Activated T-helper 2 cell treated with anti-CD3 and anti-CD28 coated beads, Interferon-gamma antibody, Interleukin-2, Interleukin-4, amounts not matched to agents 10 μg/mL and 5 μg/mL and 100 μg/mL, durations not matched to agents 14 hours and 24 hours and 36 hours (primary cell): ENCODE measurements around the gene CPNE6. TPM values are rescaled to one million over a fixed set of nuclear protein-coding genes. Genes with fewer than 3 reads are reported as not detected.

ENCODE experiments used
- DNase-seq: peaks from one replicate; pipeline ENCODE4 v3.0.0; 2021; ENCODE audit warnings: low spot score
- H3K27ac Mint-ChIP-seq: one replicate; pipeline ENCODE4 v1.8.0; 2021; ENCODE audit warnings: mixed read lengths
- H3K27me3 Mint-ChIP-seq: one replicate; pipeline ENCODE4 v1.8.0; 2021; ENCODE audit warnings: low read depth, mixed read lengths
- H3K36me3 Mint-ChIP-seq: one replicate; pipeline ENCODE4 v1.8.0; 2021; ENCODE audit warnings: low read depth, mixed read lengths
- H3K4me1 Mint-ChIP-seq: one replicate; pipeline ENCODE4 v1.8.0; 2021; ENCODE audit warnings: low read depth, mixed read lengths
- H3K4me3 Mint-ChIP-seq: one replicate; pipeline ENCODE4 v1.8.0; 2021; ENCODE audit warnings: low read depth, mild to moderate bottlenecking, moderate library complexity, mixed read lengths
- H3K9me3 Mint-ChIP-seq: one replicate; pipeline ENCODE4 v1.8.0; 2021; ENCODE audit warnings: mixed read lengths
- intact Hi-C: fragments of 100-400 bp; cut with micrococcal nuclease; formaldehyde crosslinking; loops from one replicate; pipeline ENCODE4 v1.15.1; 2023
- total RNA-seq: library from RNA; stranded (reverse); gene quantifications from 2 replicates; pipeline ENCODE4 v1.2.3, GENCODE V29; 2022

CPNE6 gene
- total RNA-seq, 1 donor from 2014 or later: not detected

DNA sequence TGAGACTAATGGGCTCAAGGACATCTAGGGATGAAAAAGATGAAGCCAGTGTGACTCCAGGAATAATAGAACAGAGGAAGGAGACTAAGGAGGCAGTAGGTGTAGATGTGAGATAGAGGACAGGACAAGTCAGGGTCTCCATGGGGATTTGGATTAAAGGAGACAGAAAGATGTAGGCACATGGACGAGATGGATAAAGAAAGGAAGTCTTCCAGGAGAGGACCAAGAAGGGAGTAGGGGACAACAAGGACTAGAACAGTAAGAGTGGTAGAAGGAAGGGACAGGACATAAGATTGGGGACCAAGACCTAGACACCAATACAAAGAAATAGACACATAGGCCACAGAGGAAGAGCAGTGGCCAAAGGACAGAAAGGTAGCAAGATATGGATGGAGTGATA, 15.6 kb downstream of the CPNE6 start:
- no peaks in the 10 kb centered on the region for H3K27me3 Mint-ChIP-seq
- H3K27ac Mint-ChIP-seq: no peak overlapping the region
- intact Hi-C loops: no loop called here
- H3K36me3 Mint-ChIP-seq: no peaks in the 10 kb centered on the region
- no peaks in the 10 kb centered on the region for H3K9me3 Mint-ChIP-seq
- H3K4me1 Mint-ChIP-seq: peaks cover 9% of the 10 kb centered on the region
- DNase-seq: no peak
- no peak overlapping the region for H3K4me3 Mint-ChIP-seq

- Mint-ChIP-seq H3K27me3 (no peaks in the 10 kb centered on the region), H3K36me3 (no peaks in the 10 kb centered on the region), H3K27ac (no peak overlapping the region), H3K9me3 (no peaks in the 10 kb centered on the region), H3K4me1 (peaks cover 10% of the 10 kb centered on the region), H3K4me3 (no peak overlapping the region)
- no peak for DNase-seq
- intact Hi-C loops: no loop called here
These were observed 16.7 kb downstream of the CPNE6 start for GRCh38 chr14:24088095-24088494.

- no peak overlapping the region for H3K4me3 Mint-ChIP-seq
- H3K4me1 Mint-ChIP-seq: peaks cover 16% of the 10 kb centered on the region
- intact Hi-C loops: loop anchor here (1.0 to 10.0 kb wide), 3 partner anchors 32 to 345 kb away; no protein-coding TSS in a partner anchor
- H3K27me3 Mint-ChIP-seq: no peaks in the 10 kb centered on the region
- H3K36me3 Mint-ChIP-seq: no peaks in the 10 kb centered on the region
- no peaks in the 10 kb centered on the region for H3K9me3 Mint-ChIP-seq
- no peak overlapping the region for H3K27ac Mint-ChIP-seq
- DNase-seq: no peak
These were observed 18.5 kb downstream of the CPNE6 start for GRCh38 chr14:24089890-24090289.

GRCh38 chr14:24092110-24092504, 20.7 kb downstream of the CPNE6 start:
- Mint-ChIP-seq H3K36me3 (peaks cover 16% of the 10 kb centered on the region), H3K27ac (no peak overlapping the region), H3K27me3 (no peaks in the 10 kb centered on the region), H3K4me3 (peak overlapping the region; percentile 10), H3K4me1 (peaks cover 31% of the 10 kb centered on the region), H3K9me3 (no peaks in the 10 kb centered on the region)
- intact Hi-C loops: loop anchor here (10.0 kb wide), 1 partner anchor 343 kb away; no protein-coding TSS in a partner anchor
- DNase-seq: no peak

GRCh38 chr14:24092505-24093206, 21.3 kb downstream of the CPNE6 start:
- intact Hi-C loops: loop anchor here (10.0 kb wide), 1 partner anchor 342 kb away; no protein-coding TSS in a partner anchor
- peaks cover 16% of the 10 kb centered on the region for H3K36me3 Mint-ChIP-seq

GRCh38 chr14:24093207-24093900, 22.0 kb downstream of the CPNE6 start:
- DNase-seq: no peak
- H3K9me3 Mint-ChIP-seq: no peaks in the 10 kb centered on the region
- H3K4me3 Mint-ChIP-seq: peak overlapping the region; percentile 97
- no peaks in the 10 kb centered on the region for H3K27me3 Mint-ChIP-seq
- peaks cover 31% of the 10 kb centered on the region for H3K4me1 Mint-ChIP-seq
- intact Hi-C loops: loop anchor here (10.0 kb wide), 1 partner anchor 341 kb away; no protein-coding TSS in a partner anchor
- H3K36me3 Mint-ChIP-seq: peaks cover 16% of the 10 kb centered on the region
- H3K27ac Mint-ChIP-seq: peak overlapping the region; percentile 68

More at GRCh38 chr14:24092505-24093206, 21.3 kb downstream of the CPNE6 start:
- peaks cover 31% of the 10 kb centered on the region for H3K4me1 Mint-ChIP-seq
- peak overlapping the region; percentile 68 for H3K27ac Mint-ChIP-seq
- H3K4me3 Mint-ChIP-seq: peak overlapping the region; percentile 97
- H3K9me3 Mint-ChIP-seq: no peaks in the 10 kb centered on the region
- no peak for DNase-seq
- H3K27me3 Mint-ChIP-seq: no peaks in the 10 kb centered on the region

DNA sequence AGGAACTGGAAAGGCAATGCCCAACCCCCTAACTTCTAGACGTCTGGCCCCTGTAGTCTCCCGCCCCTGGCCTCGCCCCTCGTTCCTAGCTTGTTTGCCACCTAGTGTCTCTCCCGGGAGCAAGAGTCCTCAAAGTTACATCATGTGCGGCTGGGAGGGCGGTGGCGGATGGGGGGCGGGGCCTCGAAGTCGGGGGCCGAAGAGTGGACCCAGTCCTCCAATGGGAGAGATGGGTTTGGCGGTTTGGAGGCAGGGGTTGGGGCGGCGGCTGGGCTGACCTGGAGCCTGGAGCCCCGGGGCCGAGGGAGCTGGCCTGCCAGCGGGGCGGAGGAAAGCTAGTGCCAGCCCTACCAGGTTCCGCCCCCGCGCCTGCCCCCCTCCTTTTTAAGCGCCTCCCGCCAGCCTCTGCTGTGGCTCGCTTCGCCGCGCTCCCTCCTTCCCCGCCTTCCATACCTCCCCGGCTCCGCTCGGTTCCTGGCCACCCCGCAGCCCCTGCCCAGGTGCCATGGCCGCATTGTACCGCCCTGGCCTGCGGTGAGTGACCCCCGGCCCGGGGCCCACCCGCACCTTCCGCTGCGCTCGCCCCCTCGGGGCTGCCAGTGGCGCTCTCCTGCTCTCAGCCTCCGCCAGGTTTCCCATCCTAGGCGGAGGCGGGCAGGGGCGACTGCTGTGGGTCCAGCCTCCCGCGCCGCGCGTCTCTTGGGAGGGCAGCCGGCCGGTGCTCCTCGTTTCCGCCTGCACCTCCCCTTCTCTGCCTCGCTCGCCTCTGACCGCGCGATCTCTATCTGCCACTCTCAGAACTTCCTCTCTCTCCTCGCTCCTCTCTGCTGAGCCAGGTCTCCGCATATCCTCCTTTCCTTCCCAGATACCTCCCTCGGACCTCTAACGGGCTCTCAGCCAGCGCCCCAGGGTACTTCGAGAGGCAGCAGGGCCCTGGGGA, 22.8 kb downstream of the CPNE6 start, which contains the start of gene PCK2:
TSS of gene PCK2 (plus strand) at position 411 of the 940 bp plus-strand sequence. CDS start at position 506, 95 bp downstream.
- DNase-seq: peak; percentile 68
- Mint-ChIP-seq H3K4me1 (peaks cover 31% of the 10 kb centered on the region), H3K4me3 (peak within 1 kb of the TSS; percentile 97), H3K9me3 (no peaks in the 10 kb centered on the region), H3K27me3 (no peaks in the 10 kb centered on the region), H3K36me3 (peaks cover 19% of the 10 kb centered on the region), H3K27ac (peak within 1 kb of the TSS; percentile 98)
- intact Hi-C loops: loop anchor here (1.0 to 10.0 kb wide), 3 partner anchors 41 to 341 kb away; partner anchors contain the start of gene DHRS4L2

DNA sequence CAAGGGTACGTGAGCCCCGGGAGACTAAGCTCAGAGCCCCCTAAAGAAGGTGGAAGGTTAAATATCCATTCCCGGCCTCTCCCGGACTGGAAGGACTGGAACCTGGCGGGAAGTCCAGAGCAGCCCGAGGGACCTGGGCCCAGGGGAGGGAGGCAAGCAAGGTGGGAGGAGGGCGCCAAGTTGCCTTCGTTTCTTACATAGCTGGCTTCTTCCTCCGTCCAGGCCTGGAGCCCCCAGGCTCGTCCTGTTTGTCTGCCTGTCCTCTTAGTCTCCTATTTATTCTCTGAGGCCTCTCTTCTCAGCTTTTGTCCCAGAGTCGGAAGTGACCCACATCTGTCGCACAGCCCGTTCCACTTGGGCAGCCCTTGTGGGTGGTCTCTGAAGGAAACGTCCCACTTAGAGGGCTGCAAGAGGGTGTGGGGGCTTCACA, 23.5 kb downstream of the CPNE6 start:
- no peaks in the 10 kb centered on the region for H3K9me3 Mint-ChIP-seq
- H3K36me3 Mint-ChIP-seq: peaks cover 25% of the 10 kb centered on the region
- H3K27me3 Mint-ChIP-seq: no peaks in the 10 kb centered on the region
- no peak for DNase-seq
- peak overlapping the region; percentile 98 for H3K27ac Mint-ChIP-seq
- peak overlapping the region; percentile 97 for H3K4me3 Mint-ChIP-seq
- intact Hi-C loops: loop anchor here (1.0 to 10.0 kb wide), 5 partner anchors 13 to 340 kb away; partner anchors contain the start of genes DCAF11, DHRS4L2 and NRL
- peaks cover 32% of the 10 kb centered on the region for H3K4me1 Mint-ChIP-seq

GRCh38 chr14:24095271-24096068, 24.1 kb downstream of the CPNE6 start:
- H3K9me3 Mint-ChIP-seq: no peaks in the 10 kb centered on the region
- peaks cover 30% of the 10 kb centered on the region for H3K4me1 Mint-ChIP-seq
- peak; percentile 54 for DNase-seq
- intact Hi-C loops: loop anchor here (1.0 to 10.0 kb wide), 4 partner anchors 13 to 339 kb away; partner anchors contain the start of genes DCAF11, DHRS4L2 and NRL
- H3K27me3 Mint-ChIP-seq: no peaks in the 10 kb centered on the region
- H3K4me3 Mint-ChIP-seq: peak overlapping the region; percentile 97
- H3K36me3 Mint-ChIP-seq: peaks cover 30% of the 10 kb centered on the region
- peak overlapping the region; percentile 98 for H3K27ac Mint-ChIP-seq

GRCh38 chr14:24096545-24097181, 25.3 kb downstream of the CPNE6 start:
- H3K36me3 Mint-ChIP-seq: peaks cover 40% of the 10 kb centered on the region
- no peaks in the 10 kb centered on the region for H3K27me3 Mint-ChIP-seq
- H3K27ac Mint-ChIP-seq: peak overlapping the region; percentile 39
- peak overlapping the region; percentile 63 for H3K4me3 Mint-ChIP-seq
- intact Hi-C loops: loop anchor here (10.0 kb wide), 1 partner anchor 338 kb away; no protein-coding TSS in a partner anchor
- H3K9me3 Mint-ChIP-seq: no peaks in the 10 kb centered on the region
- DNase-seq: no peak
- H3K4me1 Mint-ChIP-seq: peaks cover 27% of the 10 kb centered on the region
